SU-DHL-6 (cell line): ENCODE data around the gene VAV3.

ENCODE experiments used
- EZH2phosphoT487 ChIP-seq: fragments of 200-600 bp; sonication (generic), shearing (Covaris generic); conservative IDR thresholded peaks from 2 replicates; pipeline ENCODE4 v1.6.1; 2018; ENCODE audit warnings: mild to moderate bottlenecking, antibody characterized with exemption, low read length, moderate library complexity, mixed read lengths
- TF ChIP-seq, protein P1 (sequence below): fragments of 200-600 bp; sonication (generic); IDR thresholded peaks from one replicate; pipeline ENCODE4 v1.5.1; 2017; ENCODE audit warnings: antibody characterized with exemption, mild to moderate bottlenecking, low read length, moderate library complexity; ENCODE audit not compliant: insufficient read depth, poor library complexity, severe bottlenecking

DNA sequence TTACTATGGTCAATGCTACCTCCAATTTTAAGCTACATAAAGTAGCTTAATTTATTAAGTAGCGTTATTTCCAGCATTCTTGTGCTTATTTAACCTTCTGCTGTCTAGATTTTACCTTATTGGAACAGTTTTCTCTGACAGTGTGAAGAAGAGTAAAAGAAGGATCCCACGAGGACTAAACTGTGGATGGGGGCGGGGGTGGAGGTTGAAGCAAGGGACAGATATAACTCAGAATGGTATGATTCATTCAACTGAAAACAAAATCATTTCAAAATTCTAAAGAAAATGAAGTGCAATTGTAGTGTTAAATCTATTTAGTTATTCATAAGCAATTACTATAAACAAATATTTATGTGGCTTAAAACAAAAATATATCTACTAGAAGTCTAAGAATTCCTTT, 11.5 kb upstream of the VAV3 start:
- TF ChIP-seq, protein P1, sequence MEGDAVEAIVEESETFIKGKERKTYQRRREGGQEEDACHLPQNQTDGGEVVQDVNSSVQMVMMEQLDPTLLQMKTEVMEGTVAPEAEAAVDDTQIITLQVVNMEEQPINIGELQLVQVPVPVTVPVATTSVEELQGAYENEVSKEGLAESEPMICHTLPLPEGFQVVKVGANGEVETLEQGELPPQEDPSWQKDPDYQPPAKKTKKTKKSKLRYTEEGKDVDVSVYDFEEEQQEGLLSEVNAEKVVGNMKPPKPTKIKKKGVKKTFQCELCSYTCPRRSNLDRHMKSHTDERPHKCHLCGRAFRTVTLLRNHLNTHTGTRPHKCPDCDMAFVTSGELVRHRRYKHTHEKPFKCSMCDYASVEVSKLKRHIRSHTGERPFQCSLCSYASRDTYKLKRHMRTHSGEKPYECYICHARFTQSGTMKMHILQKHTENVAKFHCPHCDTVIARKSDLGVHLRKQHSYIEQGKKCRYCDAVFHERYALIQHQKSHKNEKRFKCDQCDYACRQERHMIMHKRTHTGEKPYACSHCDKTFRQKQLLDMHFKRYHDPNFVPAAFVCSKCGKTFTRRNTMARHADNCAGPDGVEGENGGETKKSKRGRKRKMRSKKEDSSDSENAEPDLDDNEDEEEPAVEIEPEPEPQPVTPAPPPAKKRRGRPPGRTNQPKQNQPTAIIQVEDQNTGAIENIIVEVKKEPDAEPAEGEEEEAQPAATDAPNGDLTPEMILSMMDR, result no peak
- no peak for TF ChIP-seq EZH2phosphoT487
